ENCODE measurements around the gene NOPCHAP1.
"Not testable (repeated sequence)": the region's sequence is repeated elsewhere in the genome, so short reads cannot be mapped to it uniquely, and the experiment has no call there.

The NOPCHAP1 gene
- long read RNA-seq, donor 1, full-length matches to known transcripts: 7 of 7 reads
- long read RNA-seq, donor 1, partial matches to known transcripts: 0 of 7 reads
- long read RNA-seq, donor 1, other reads (novel, unspliced or antisense): 0 of 7 reads
- long read RNA-seq, donor 2, full-length matches to known transcripts: 5 of 5 reads
- long read RNA-seq, donor 2, partial matches to known transcripts: 0 of 5 reads
- long read RNA-seq, donor 2, other reads (novel, unspliced or antisense): 0 of 5 reads
- long read RNA-seq, donor 3, full-length matches to known transcripts: 5 of 5 reads
- long read RNA-seq, donor 3, partial matches to known transcripts: 0 of 5 reads
- long read RNA-seq, donor 3, other reads (novel, unspliced or antisense): 0 of 5 reads
- long read RNA-seq, donor 4, full-length matches to known transcripts: 6 of 6 reads
- long read RNA-seq, donor 4, partial matches to known transcripts: 0 of 6 reads
- long read RNA-seq, donor 4, other reads (novel, unspliced or antisense): 0 of 6 reads
- long read RNA-seq, donor 5, full-length matches to known transcripts: 16 of 16 reads
- long read RNA-seq, donor 5, partial matches to known transcripts: 0 of 16 reads
- long read RNA-seq, donor 5, other reads (novel, unspliced or antisense): 0 of 16 reads
- long read RNA-seq, donor 6, full-length matches to known transcripts: 5 of 5 reads
- long read RNA-seq, donor 6, partial matches to known transcripts: 0 of 5 reads
- long read RNA-seq, donor 6, other reads (novel, unspliced or antisense): 0 of 5 reads
- long read RNA-seq, donor 7, full-length matches to known transcripts: 18 of 18 reads
- long read RNA-seq, donor 7, partial matches to known transcripts: 0 of 18 reads
- long read RNA-seq, donor 7, other reads (novel, unspliced or antisense): 0 of 18 reads
- long read RNA-seq, donor 8, full-length matches to known transcripts: 6 of 6 reads
- long read RNA-seq, donor 8, partial matches to known transcripts: 0 of 6 reads
- long read RNA-seq, donor 8, other reads (novel, unspliced or antisense): 0 of 6 reads

GRCh38 chr12:104986022-104986941 is at the start of gene NOPCHAP1:
TSS of gene NOPCHAP1 (plus strand) at chr12:104986316. CDS start at chr12:104986353, 37 bp downstream.
- peak; percentile 92 for DNase-seq

GRCh38 chr12:104938371-104938770 is 47.7 kb upstream of the NOPCHAP1 start:
- no peak for DNase-seq

GRCh38 chr12:104939089-104939488 is 47.0 kb upstream of the NOPCHAP1 start:
- DNase-seq: no peak

GRCh38 chr12:104941454-104941853 is 44.7 kb upstream of the NOPCHAP1 start:
- no peak for DNase-seq

GRCh38 chr12:104942075-104942474 is 44.0 kb upstream of the NOPCHAP1 start:
- no peak for DNase-seq

GRCh38 chr12:104943401-104943800 is 42.7 kb upstream of the NOPCHAP1 start:
- not testable (repeated sequence) for DNase-seq

- no peak for DNase-seq
Observed at GRCh38 chr12:104944252-104944651, 41.9 kb upstream of the NOPCHAP1 start.

- DNase-seq: not testable (repeated sequence)
Observed at GRCh38 chr12:104948716-104949115, 37.4 kb upstream of the NOPCHAP1 start.

GRCh38 chr12:104951759-104952509 is 34.2 kb upstream of the NOPCHAP1 start:
- no peak for DNase-seq

- no peak for DNase-seq
Observed at GRCh38 chr12:104952816-104953215, 33.3 kb upstream of the NOPCHAP1 start.

GRCh38 chr12:104953323-104953722 is 32.8 kb upstream of the NOPCHAP1 start:
- no peak for DNase-seq

- no peak for DNase-seq
Observed at GRCh38 chr12:104955703-104956102, 30.4 kb upstream of the NOPCHAP1 start.

GRCh38 chr12:104956870-104957718 is 29.0 kb upstream of the NOPCHAP1 start:
- no peak for DNase-seq

GRCh38 chr12:104957719-104958000 is 28.5 kb upstream of the NOPCHAP1 start:
- no peak for DNase-seq

- DNase-seq: peak; percentile 86
Observed at GRCh38 chr12:104958001-104958804, 27.9 kb upstream of the NOPCHAP1 start, which contains the start of gene SLC41A2. TSS of gene SLC41A2 (minus strand) at chr12:104958290. CDS start at chr12:104928527, 29,763 bp downstream.

GRCh38 chr12:104958805-104959334 is 27.2 kb upstream of the NOPCHAP1 start:
- no peak for DNase-seq

GRCh38 chr12:104959335-104959841 is 26.7 kb upstream of the NOPCHAP1 start:
- peak; percentile 20 for DNase-seq

- DNase-seq: no peak
Observed at GRCh38 chr12:104960464-104960863, 25.7 kb upstream of the NOPCHAP1 start.

GRCh38 chr12:104963757-104964156 is 22.4 kb upstream of the NOPCHAP1 start:
- DNase-seq: no peak
